ENCODE results near the gene RPIA.

Gene RPIA

GRCh38 chr2:88666576-88666975 lies 24.9 kb upstream of the RPIA start:
- DNase-seq (ENCODE audit: low read depth), result no peak
- no peak overlapping the region for H3K4me3 ChIP-seq (ENCODE audit: low read depth, low read length)
- no peak for TF ChIP-seq MYC (IDR thresholded peaks at IDR 0.05; ENCODE audit: low read depth, low read length)
- no peak for TF ChIP-seq MAX (IDR thresholded peaks at IDR 0.05; ENCODE audit: low read depth, low read length)
- no peak for TF ChIP-seq POLR2A (IDR thresholded peaks at IDR 0.05; ENCODE audit: extremely low read depth, insufficient read length)
- TF ChIP-seq CTCF (IDR thresholded peaks at IDR 0.05; ENCODE audit: low read depth, low read length), result no peak

- no peak overlapping the region for H3K4me3 ChIP-seq (ENCODE audit: low read depth, low read length)
These were observed 24.3 kb upstream of the RPIA start for GRCh38 chr2:88667219-88667618.

GRCh38 chr2:88668862-88669261 lies 22.6 kb upstream of the RPIA start:
- no peak for DNase-seq (ENCODE audit: low read depth)
- H3K4me3 ChIP-seq (ENCODE audit: low read depth, low read length), result no peak overlapping the region
- TF ChIP-seq MAX (IDR thresholded peaks at IDR 0.05; ENCODE audit: low read depth, low read length), result no peak
- no peak for TF ChIP-seq POLR2A (IDR thresholded peaks at IDR 0.05; ENCODE audit: extremely low read depth, insufficient read length)
- no peak for TF ChIP-seq MYC (IDR thresholded peaks at IDR 0.05; ENCODE audit: low read depth, low read length)
- TF ChIP-seq CTCF (IDR thresholded peaks at IDR 0.05; ENCODE audit: low read depth, low read length), result no peak

More at GRCh38 chr2:88667219-88667618, 24.3 kb upstream of the RPIA start:
- TF ChIP-seq CTCF (IDR thresholded peaks at IDR 0.05; ENCODE audit: low read depth, low read length), result no peak
- no peak for TF ChIP-seq MYC (IDR thresholded peaks at IDR 0.05; ENCODE audit: low read depth, low read length)
- no peak for TF ChIP-seq MAX (IDR thresholded peaks at IDR 0.05; ENCODE audit: low read depth, low read length)
- TF ChIP-seq POLR2A (IDR thresholded peaks at IDR 0.05; ENCODE audit: extremely low read depth, insufficient read length), result no peak
- no peak for DNase-seq (ENCODE audit: low read depth)

GRCh38 chr2:88669482-88670214 lies 21.8 kb upstream of the RPIA start:
- DNase-seq (ENCODE audit: low read depth), result peak; percentile 41
- no peak for TF ChIP-seq MAX (IDR thresholded peaks at IDR 0.05; ENCODE audit: low read depth, low read length)
- no peak for TF ChIP-seq MYC (IDR thresholded peaks at IDR 0.05; ENCODE audit: low read depth, low read length)
- peak; percentile 56 for TF ChIP-seq CTCF (IDR thresholded peaks at IDR 0.05; ENCODE audit: low read depth, low read length)
- TF ChIP-seq POLR2A (IDR thresholded peaks at IDR 0.05; ENCODE audit: extremely low read depth, insufficient read length), result no peak

GRCh38 chr2:88671786-88672427 lies 19.6 kb upstream of the RPIA start:
- TF ChIP-seq CTCF (IDR thresholded peaks at IDR 0.05; ENCODE audit: low read depth, low read length), result peak; percentile 83
- TF ChIP-seq MAX (IDR thresholded peaks at IDR 0.05; ENCODE audit: low read depth, low read length), result no peak
- no peak for TF ChIP-seq MYC (IDR thresholded peaks at IDR 0.05; ENCODE audit: low read depth, low read length)
- H3K4me3 ChIP-seq (ENCODE audit: low read depth, low read length), result no peak overlapping the region
- peak; percentile 59 for DNase-seq (ENCODE audit: low read depth)

More at GRCh38 chr2:88669482-88670214, 21.8 kb upstream of the RPIA start:
- no peak overlapping the region for H3K4me3 ChIP-seq (ENCODE audit: low read depth, low read length)
